Measurements from ENCODE around the gene RSBN1.

The RSBN1 gene

GRCh38 chr1:113751114-113751513 lies 61.2 kb downstream of the RSBN1 start:
- DNase-seq (ENCODE audit: low read depth), result no peak
- no peak overlapping the region for H3K4me3 ChIP-seq (ENCODE audit: control insufficient read depth, low read depth, low read length)
- no peak for TF ChIP-seq CTCF (IDR thresholded peaks at IDR 0.05; ENCODE audit: control insufficient read depth, insufficient read depth, low read depth, low read length, missing control alignments)

GRCh38 chr1:113749402-113749801 lies 62.9 kb downstream of the RSBN1 start:
- DNase-seq (ENCODE audit: low read depth), result no peak
- no peak for TF ChIP-seq CTCF (IDR thresholded peaks at IDR 0.05; ENCODE audit: control insufficient read depth, insufficient read depth, low read depth, low read length, missing control alignments)
- no peak overlapping the region for H3K4me3 ChIP-seq (ENCODE audit: control insufficient read depth, low read depth, low read length)

- no peak for DNase-seq (ENCODE audit: low read depth)
- TF ChIP-seq CTCF (IDR thresholded peaks at IDR 0.05; ENCODE audit: control insufficient read depth, insufficient read depth, low read depth, low read length, missing control alignments), result no peak
These were observed 64.9 kb downstream of the RSBN1 start for GRCh38 chr1:113747376-113747775.

GRCh38 chr1:113745425-113745824 lies 66.9 kb downstream of the RSBN1 start:
- H3K4me3 ChIP-seq (ENCODE audit: control insufficient read depth, low read depth, low read length), result no peak overlapping the region
- no peak for DNase-seq (ENCODE audit: low read depth)

More at GRCh38 chr1:113747376-113747775, 64.9 kb downstream of the RSBN1 start:
- H3K4me3 ChIP-seq (ENCODE audit: control insufficient read depth, low read depth, low read length), result no peak overlapping the region

GRCh38 chr1:113744114-113744513 lies 68.2 kb downstream of the RSBN1 start:
- TF ChIP-seq CTCF (IDR thresholded peaks at IDR 0.05; ENCODE audit: control insufficient read depth, insufficient read depth, low read depth, low read length, missing control alignments), result no peak
- H3K4me3 ChIP-seq (ENCODE audit: control insufficient read depth, low read depth, low read length), result no peak overlapping the region
- DNase-seq (ENCODE audit: low read depth), result no peak

More at GRCh38 chr1:113745425-113745824, 66.9 kb downstream of the RSBN1 start:
- no peak for TF ChIP-seq CTCF (IDR thresholded peaks at IDR 0.05; ENCODE audit: control insufficient read depth, insufficient read depth, low read depth, low read length, missing control alignments)

- H3K4me3 ChIP-seq (ENCODE audit: control insufficient read depth, low read depth, low read length), result no peak overlapping the region
- DNase-seq (ENCODE audit: low read depth), result no peak
- TF ChIP-seq CTCF (IDR thresholded peaks at IDR 0.05; ENCODE audit: control insufficient read depth, insufficient read depth, low read depth, low read length, missing control alignments), result no peak
These were observed 69.8 kb downstream of the RSBN1 start for GRCh38 chr1:113742515-113742914.

Data from AG09309 (cell line).